ENCODE data around the gene CCL2.

Gene CCL2

DNA sequence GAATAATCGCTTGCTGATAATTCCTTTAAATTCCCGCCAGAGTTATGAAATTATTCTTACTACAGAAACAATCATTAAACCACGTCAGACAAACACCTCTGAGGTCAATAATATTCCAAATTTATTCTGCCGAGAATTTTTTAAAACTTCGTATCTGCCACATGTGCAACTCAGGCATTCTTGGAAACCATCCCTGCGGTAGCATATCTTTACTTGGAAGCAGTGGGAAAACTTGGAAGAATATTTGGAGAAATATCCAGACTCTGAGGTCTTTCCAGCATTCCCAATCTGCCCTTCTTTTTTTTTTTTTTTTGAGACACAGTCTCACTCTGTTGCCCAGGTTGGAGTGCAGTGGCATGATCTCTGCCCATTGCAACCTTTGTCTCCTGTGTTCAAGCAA is 28.5 kb downstream of the CCL2 start:
- TF ChIP-seq, protein P1, sequence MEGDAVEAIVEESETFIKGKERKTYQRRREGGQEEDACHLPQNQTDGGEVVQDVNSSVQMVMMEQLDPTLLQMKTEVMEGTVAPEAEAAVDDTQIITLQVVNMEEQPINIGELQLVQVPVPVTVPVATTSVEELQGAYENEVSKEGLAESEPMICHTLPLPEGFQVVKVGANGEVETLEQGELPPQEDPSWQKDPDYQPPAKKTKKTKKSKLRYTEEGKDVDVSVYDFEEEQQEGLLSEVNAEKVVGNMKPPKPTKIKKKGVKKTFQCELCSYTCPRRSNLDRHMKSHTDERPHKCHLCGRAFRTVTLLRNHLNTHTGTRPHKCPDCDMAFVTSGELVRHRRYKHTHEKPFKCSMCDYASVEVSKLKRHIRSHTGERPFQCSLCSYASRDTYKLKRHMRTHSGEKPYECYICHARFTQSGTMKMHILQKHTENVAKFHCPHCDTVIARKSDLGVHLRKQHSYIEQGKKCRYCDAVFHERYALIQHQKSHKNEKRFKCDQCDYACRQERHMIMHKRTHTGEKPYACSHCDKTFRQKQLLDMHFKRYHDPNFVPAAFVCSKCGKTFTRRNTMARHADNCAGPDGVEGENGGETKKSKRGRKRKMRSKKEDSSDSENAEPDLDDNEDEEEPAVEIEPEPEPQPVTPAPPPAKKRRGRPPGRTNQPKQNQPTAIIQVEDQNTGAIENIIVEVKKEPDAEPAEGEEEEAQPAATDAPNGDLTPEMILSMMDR (IDR thresholded peaks at IDR 0.05; ENCODE audit: insufficient read depth, low read depth, low read length, missing control alignments) = no peak
- no peak overlapping the region for H3K4me3 ChIP-seq (ENCODE audit: low read length)
- no peak for DNase-seq (ENCODE audit: low read depth)

DNA sequence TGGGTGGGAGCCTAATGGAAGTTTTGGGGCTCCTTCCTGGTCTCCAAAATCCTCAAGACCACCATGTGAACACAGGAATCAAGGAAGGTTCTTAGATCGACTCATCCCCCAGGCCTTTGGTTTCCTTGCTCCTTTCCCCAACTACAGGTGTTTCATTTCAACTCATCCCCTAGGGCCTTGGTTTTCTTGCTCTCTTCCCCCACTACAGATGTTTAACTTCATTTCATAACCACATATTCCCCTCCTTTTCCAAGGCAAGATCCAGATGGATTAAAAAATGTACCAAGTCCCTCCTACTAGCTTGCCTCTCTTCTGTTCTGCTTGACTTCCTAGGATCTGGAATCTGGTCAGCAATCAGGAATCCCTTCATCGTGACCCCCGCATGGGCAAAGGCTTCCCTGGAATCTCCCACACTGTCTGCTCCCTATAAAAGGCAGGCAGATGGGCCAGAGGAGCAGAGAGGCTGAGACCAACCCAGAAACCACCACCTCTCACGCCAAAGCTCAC is 30.3 kb downstream of the CCL2 start, which contains the start of gene CCL11:
Gene CCL11 (plus strand): TSS at position 457 of the 507 bp plus-strand sequence. CDS start 67 bp downstream, outside the sequence.
- no peak for DNase-seq (ENCODE audit: low read depth)
- TF ChIP-seq, protein P1 (IDR thresholded peaks at IDR 0.05; ENCODE audit: insufficient read depth, low read depth, low read length, missing control alignments) = no peak
- no peak within 1 kb of the TSS for H3K4me3 ChIP-seq (ENCODE audit: low read length)

DNA sequence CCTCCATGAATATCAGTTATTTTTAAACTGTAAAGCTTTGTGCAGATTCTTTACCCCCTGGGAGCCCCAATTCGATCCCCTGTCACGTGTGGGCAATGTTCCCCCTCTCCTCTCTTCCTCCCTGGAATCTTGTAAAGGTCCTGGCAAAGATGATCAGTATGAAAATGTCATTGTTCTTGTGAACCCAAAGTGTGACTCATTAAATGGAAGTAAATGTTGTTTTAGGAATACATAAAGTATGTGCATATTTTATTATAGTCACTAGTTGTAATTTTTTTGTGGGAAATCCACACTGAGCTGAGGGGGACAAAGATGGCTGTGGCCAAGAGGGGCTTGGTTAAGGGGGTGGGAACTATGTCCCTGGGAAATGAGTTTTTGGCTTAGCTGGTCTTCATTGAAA is 32.8 kb downstream of the CCL2 start:
- no peak overlapping the region for H3K4me3 ChIP-seq (ENCODE audit: low read length)
- TF ChIP-seq, protein P1 (IDR thresholded peaks at IDR 0.05; ENCODE audit: insufficient read depth, low read depth, low read length, missing control alignments) = no peak
- no peak for DNase-seq (ENCODE audit: low read depth)

DNA sequence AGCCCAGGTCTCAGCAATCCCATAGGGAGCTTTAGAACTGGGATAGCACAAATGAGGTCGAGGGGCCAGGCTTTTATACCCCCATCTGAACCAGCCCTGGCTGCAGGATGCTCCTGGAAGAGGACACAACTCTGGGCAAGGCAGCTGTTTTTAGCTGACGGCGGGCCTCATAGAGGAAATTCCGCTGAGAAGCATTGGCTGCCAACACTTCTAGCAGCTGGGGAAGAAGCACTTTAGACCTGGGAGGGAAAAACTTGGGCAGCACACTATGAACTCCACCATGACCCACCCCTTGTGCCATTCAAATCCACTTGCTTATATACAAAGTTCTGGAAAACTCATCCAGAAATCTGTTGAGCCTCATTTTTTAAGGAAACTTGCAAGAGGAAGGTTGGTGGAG is 35.5 kb downstream of the CCL2 start:
- DNase-seq (ENCODE audit: low read depth) = no peak
- no peak overlapping the region for H3K4me3 ChIP-seq (ENCODE audit: low read length)
- TF ChIP-seq, protein P1 (IDR thresholded peaks at IDR 0.05; ENCODE audit: insufficient read depth, low read depth, low read length, missing control alignments) = no peak

DNA sequence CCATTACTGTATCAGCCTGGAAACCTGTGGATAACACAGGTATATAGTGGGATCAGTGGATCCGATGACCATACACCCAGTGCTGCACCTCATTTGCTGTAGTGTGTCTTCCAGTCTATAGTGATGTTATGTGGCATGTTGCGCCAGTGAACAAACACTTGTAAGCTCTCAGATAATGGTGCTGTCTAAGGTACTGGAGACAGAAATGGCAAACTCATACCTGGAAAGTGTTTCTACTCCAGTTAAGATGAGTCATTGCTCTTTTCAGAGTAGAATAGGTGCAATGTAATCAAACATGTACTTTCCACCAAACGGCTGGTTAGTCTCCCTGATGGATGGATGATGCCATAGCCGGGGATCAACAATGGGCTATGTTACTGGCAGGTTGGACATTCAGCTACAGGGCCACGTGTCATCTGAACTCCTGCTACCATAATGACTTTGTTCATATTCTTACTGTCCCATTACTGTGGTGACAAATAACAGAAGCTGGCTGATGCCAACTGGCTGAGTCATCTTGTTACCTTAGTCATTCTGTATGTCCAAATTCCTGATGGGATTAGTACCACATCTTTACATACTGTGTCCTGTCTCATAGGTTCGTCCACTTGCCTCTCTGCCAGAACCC is 36.8 kb downstream of the CCL2 start:
- DNase-seq (ENCODE audit: low read depth) = peak; percentile 35
- TF ChIP-seq, protein P1 (IDR thresholded peaks at IDR 0.05; ENCODE audit: insufficient read depth, low read depth, low read length, missing control alignments) = no peak
- no peak overlapping the region for H3K4me3 ChIP-seq (ENCODE audit: low read length)

DNA sequence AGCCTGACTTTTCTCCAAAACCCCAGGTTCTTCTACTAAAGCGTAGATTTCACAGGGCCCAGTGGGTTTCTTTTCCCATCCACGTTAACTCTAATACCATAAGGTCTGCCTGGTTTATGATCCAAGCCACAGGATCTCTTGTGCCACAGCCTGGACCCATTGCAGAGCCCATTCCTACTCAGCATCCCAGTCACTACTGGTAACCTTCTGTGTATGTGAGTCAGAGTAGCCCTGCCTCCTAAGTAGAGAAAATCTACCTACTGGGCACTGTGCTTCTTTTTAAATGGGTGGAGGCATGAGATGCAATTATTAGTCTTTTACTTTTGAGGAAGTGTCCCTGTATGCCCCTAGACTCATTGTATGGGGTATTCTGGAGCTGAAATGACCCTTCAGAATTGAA is 43.9 kb downstream of the CCL2 start:
- TF ChIP-seq, protein P1 (IDR thresholded peaks at IDR 0.05; ENCODE audit: insufficient read depth, low read depth, low read length, missing control alignments) = no peak
- H3K4me3 ChIP-seq (ENCODE audit: low read length) = no peak overlapping the region
- DNase-seq (ENCODE audit: low read depth) = peak; percentile 11

All from epithelial cell of esophagus (primary cell).